IMR-90 (cell line): ENCODE measurements around the gene CEP41.

ENCODE experiments used
- BHLHE40 ChIP-seq: fragments of 150-350 bp; IDR thresholded peaks from 2 replicates; pipeline ENCODE4 v1.6.1; 2016; ENCODE audit warnings: mild to moderate bottlenecking, low read depth, low read length
- CEBPB ChIP-seq: IDR thresholded peaks from 2 replicates; pipeline ENCODE4 v1.6.1; 2012; ENCODE audit warnings: low read depth, low read length, improper control_type of control experiment
- CTCF ChIP-seq: conservative IDR thresholded peaks from 2 replicates; pipeline ENCODE4 v1.5.1; 2012; ENCODE audit warnings: mild to moderate bottlenecking, low read depth, low read length, improper control_type of control experiment
- ELK1 ChIP-seq: fragments of 150-350 bp; IDR thresholded peaks from 2 replicates; pipeline ENCODE4 v1.6.1; 2016; ENCODE audit warnings: low read depth, mild to moderate bottlenecking, low read length, moderate library complexity, borderline replicate concordance
- MAFK ChIP-seq: IDR thresholded peaks from 2 replicates; pipeline ENCODE4 v1.6.1; 2012; ENCODE audit warnings: low read depth, low read length, improper control_type of control experiment
- MAZ ChIP-seq: IDR thresholded peaks from 2 replicates; pipeline ENCODE4 v1.6.1; 2012; ENCODE audit warnings: low read depth, mild to moderate bottlenecking, low read length, improper control_type of control experiment, moderate library complexity, borderline replicate concordance
- MXI1 ChIP-seq: IDR thresholded peaks from 2 replicates; pipeline ENCODE4 v1.6.1; 2012; ENCODE audit warnings: low read depth, mild to moderate bottlenecking, low read length, moderate library complexity, borderline replicate concordance
- NFE2L2 ChIP-seq: fragments of 150-350 bp; IDR thresholded peaks from 2 replicates; pipeline ENCODE4 v1.6.1; 2016; ENCODE audit warnings: low read depth, mild to moderate bottlenecking, low read length
- POLR2A ChIP-seq: IDR thresholded peaks from 2 replicates; pipeline ENCODE4 v1.6.1; 2012; ENCODE audit warnings: mild to moderate bottlenecking, low read depth, low read length
- RAD21 ChIP-seq: IDR thresholded peaks from 2 replicates; pipeline ENCODE4 v1.6.1; 2012; ENCODE audit warnings: low read length, improper control_type of control experiment
- RCOR1 ChIP-seq: IDR thresholded peaks from 2 replicates; pipeline ENCODE4 v1.6.1; 2012; ENCODE audit warnings: mild to moderate bottlenecking, low read length, improper control_type of control experiment; ENCODE audit not compliant: insufficient replicate concordance
- RFX5 ChIP-seq: IDR thresholded peaks from 2 replicates; pipeline ENCODE4 v1.8.0; 2012; ENCODE audit warnings: low read depth, mild to moderate bottlenecking, low read length, moderate library complexity
- SMC3 ChIP-seq: fragments of 150-350 bp; IDR thresholded peaks from 2 replicates; pipeline ENCODE4 v1.6.1; 2016; ENCODE audit warnings: low read depth, mild to moderate bottlenecking, antibody characterized with exemption, low read length, moderate library complexity
- USF2 ChIP-seq: fragments of 150-350 bp; IDR thresholded peaks from 2 replicates; pipeline ENCODE4 v1.6.1; 2017; ENCODE audit warnings: mild to moderate bottlenecking, antibody characterized with exemption, low read length, low read depth

- no peak for TF ChIP-seq MAFK
- no peak for TF ChIP-seq USF2
- no peak for TF ChIP-seq POLR2A
- no peak for TF ChIP-seq CEBPB
- no peak for TF ChIP-seq CTCF
- TF ChIP-seq BHLHE40: no peak
- no peak for TF ChIP-seq MAZ
- no peak for TF ChIP-seq RCOR1
- TF ChIP-seq ELK1: no peak
- TF ChIP-seq RFX5: no peak
- no peak for TF ChIP-seq RAD21
- TF ChIP-seq NFE2L2: no peak
- TF ChIP-seq MXI1: no peak
- no peak for TF ChIP-seq SMC3
Measured at GRCh38 chr7:130345136-130345535, 95.7 kb downstream of the CEP41 start.
